Thyroid gland (tissue), 4 donors: Measurements from ENCODE around the gene GAB4.

ENCODE experiments used
- POLR2A ChIP-seq, 2 donors: fragments of 450-650 bp; IDR thresholded peaks; one replicate each; pipeline ENCODE4 v1.6.1; 2017; ENCODE audit warnings: antibody characterized with exemption in 2 of 2, mild to moderate bottlenecking in 2 of 2, moderate library complexity in 1 of 2
- TF ChIP-seq, protein P1 (sequence below), 6 experiments: fragments of 200-600 bp in 3 of 6; fragments of 450-650 bp in 3 of 6; sonication (generic) in 3 of 6; IDR thresholded peaks; one replicate each; pipeline ENCODE4 v1.5.1; 2016 to 2019; ENCODE audit warnings: antibody characterized with exemption in 6 of 6, mild to moderate bottlenecking in 2 of 6, inconsistent platforms in 1 of 6, moderate library complexity in 1 of 6

DNA sequence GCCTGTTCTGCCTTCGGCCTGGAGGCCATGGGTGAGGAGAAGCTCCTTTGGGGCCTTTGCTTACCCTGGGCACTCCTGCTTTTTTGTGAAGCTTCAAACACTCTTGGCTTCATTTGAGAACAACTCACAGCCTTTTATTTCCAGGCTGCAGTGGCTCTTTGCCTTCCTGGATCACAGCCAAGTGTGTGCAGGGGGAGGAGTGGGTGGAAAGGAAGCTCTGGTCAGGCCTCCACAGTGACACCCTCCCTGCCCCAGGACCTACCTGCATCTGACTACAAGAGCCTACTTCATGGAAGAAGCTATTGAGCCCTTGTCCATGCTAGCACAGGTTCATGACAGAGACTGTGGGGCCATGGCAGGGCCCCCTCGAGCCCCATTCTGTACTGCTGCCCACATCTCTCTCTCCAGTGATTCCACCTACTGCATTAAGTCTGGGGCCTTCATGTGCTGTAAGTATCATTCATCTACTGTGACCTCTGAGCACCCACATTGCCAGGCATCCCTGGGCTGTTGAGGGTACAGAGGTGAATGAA lies 52.3 kb downstream of the GAB4 start:
- TF ChIP-seq, protein P1, sequence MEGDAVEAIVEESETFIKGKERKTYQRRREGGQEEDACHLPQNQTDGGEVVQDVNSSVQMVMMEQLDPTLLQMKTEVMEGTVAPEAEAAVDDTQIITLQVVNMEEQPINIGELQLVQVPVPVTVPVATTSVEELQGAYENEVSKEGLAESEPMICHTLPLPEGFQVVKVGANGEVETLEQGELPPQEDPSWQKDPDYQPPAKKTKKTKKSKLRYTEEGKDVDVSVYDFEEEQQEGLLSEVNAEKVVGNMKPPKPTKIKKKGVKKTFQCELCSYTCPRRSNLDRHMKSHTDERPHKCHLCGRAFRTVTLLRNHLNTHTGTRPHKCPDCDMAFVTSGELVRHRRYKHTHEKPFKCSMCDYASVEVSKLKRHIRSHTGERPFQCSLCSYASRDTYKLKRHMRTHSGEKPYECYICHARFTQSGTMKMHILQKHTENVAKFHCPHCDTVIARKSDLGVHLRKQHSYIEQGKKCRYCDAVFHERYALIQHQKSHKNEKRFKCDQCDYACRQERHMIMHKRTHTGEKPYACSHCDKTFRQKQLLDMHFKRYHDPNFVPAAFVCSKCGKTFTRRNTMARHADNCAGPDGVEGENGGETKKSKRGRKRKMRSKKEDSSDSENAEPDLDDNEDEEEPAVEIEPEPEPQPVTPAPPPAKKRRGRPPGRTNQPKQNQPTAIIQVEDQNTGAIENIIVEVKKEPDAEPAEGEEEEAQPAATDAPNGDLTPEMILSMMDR (IDR thresholded peaks at IDR 0.05) = no peak
- no peak for TF ChIP-seq POLR2A (IDR thresholded peaks at IDR 0.05)
